Esophagus squamous epithelium (tissue), 5 donors: ENCODE measurements around the gene IDE. TPM values are rescaled to one million over a fixed set of nuclear protein-coding genes. Genes with fewer than 3 reads are reported as not detected.

Source experiments
- DNase-seq: peaks from one replicate; lab custom pipeline; 2025; lab: John Stamatoyannopoulos, UW
- H3K27ac ChIP-seq, 4 donors: fragments of 200-600 bp; sonication (generic); one replicate each; pipeline ENCODE4 v1.5.1; 2016 to 2019; ENCODE audit warnings: mild to moderate bottlenecking in 1 of 4
- H3K27me3 ChIP-seq, 4 donors: fragments of 200-600 bp; sonication (generic); 1 replicate in 3 of 4; 2 replicates in 1 of 4; pipeline versions ENCODE4 v1.5.1 to v1.6.0; 2017 to 2021; ENCODE audit warnings: antibody characterized with exemption in 1 of 4
- H3K36me3 ChIP-seq, 3 donors: fragments of 200-600 bp; sonication (generic); one replicate each; pipeline ENCODE4 v1.5.1; 2016 to 2019
- H3K4me1 ChIP-seq, 3 donors: fragments of 200-600 bp; sonication (generic); one replicate each; pipeline ENCODE4 v1.5.1; 2017 to 2019
- H3K4me3 ChIP-seq, 4 donors: fragments of 200-600 bp; sonication (generic); 1 replicate in 3 of 4; 2 replicates in 1 of 4; pipeline ENCODE4 v1.5.1; 2016 to 2019; ENCODE audit warnings: mild to moderate bottlenecking in 2 of 4, moderate library complexity in 1 of 4
- H3K9me3 ChIP-seq, 3 donors: fragments of 200-600 bp; sonication (generic); one replicate each; pipeline ENCODE4 v1.5.1; 2016 to 2019
- CTCF ChIP-seq, 6 experiments: fragments of 450-650 bp in 4 of 6; fragments of 200-600 bp in 2 of 6; sonication (generic) in 2 of 6; IDR thresholded peaks; one replicate each; pipeline ENCODE4 v1.5.1; 2016 to 2019; ENCODE audit warnings: antibody characterized with exemption in 6 of 6, mild to moderate bottlenecking in 4 of 6, moderate library complexity in 4 of 6
- POLR2A ChIP-seq, 4 donors: fragments of 450-650 bp; IDR thresholded peaks; one replicate each; pipeline ENCODE4 v1.6.1; 2017; ENCODE audit warnings: antibody characterized with exemption in 4 of 4, mild to moderate bottlenecking in 4 of 4, moderate library complexity in 3 of 4
- WGBS, 2 donors: methylation state at CpG; one replicate each; pipeline ENCODE4 v1.1.5; 2018; 5-methylcytosine and 5-hydroxymethylcytosine counted together
- intact Hi-C: fragments of 100-400 bp; cut with DNase I; formaldehyde crosslinking; loops from one replicate; pipeline ENCODE4 v1.15.0; 2022
- total RNA-seq, 4 donors: library from RNA; depleted of rRNA; stranded (reverse); fragments of >200 nt; gene quantifications; one replicate each; pipeline ENCODE4 v1.1.0, GENCODE V29; 2016
- donor health status: DM: yes; HTN: yes; CAD: no.

Gene IDE
- total RNA-seq, 4 donors from 2014 or later, result 26.7 to 36.8 (median 29.5) TPM

GRCh38 chr10:92418891-92419290 is 155.0 kb downstream of the IDE start:
- no peak for TF ChIP-seq POLR2A (IDR thresholded peaks at IDR 0.05)
- no peak for TF ChIP-seq CTCF (IDR thresholded peaks at IDR 0.05)
- no peak for DNase-seq
- Histone ChIP-seq H3K9me3 (peaks cover 0 to 6% (median 2%) of the 10 kb centered on the region in 3 donors), H3K4me3 (no peak overlapping the region), H3K27ac (no peak overlapping the region), H3K4me1 (peaks cover 0 to 12% (median 4%) of the 10 kb centered on the region in 3 donors), H3K27me3 (peaks cover 0 to 31% (median 0%) of the 10 kb centered on the region in 4 donors), H3K36me3 (no peaks in the 10 kb centered on the region)
- 80 to 87% methylated on average over 4 to 7 of the region's 7 CpGs for WGBS, 2 donors
- intact Hi-C loops, result no loop called here

GRCh38 chr10:92418221-92418620 is 155.7 kb downstream of the IDE start:
- WGBS, 2 donors, result 62 to 73% methylated on average over 2 of the region's 2 CpGs
- no peak for TF ChIP-seq CTCF (IDR thresholded peaks at IDR 0.05)
- TF ChIP-seq POLR2A (IDR thresholded peaks at IDR 0.05), result no peak
- Histone ChIP-seq H3K36me3 (no peaks in the 10 kb centered on the region), H3K9me3 (peaks cover 0 to 6% (median 0%) of the 10 kb centered on the region in 3 donors), H3K4me3 (no peak overlapping the region), H3K27me3 (peaks cover 0 to 31% (median 0%) of the 10 kb centered on the region in 4 donors), H3K4me1 (peaks cover 0 to 12% (median 4%) of the 10 kb centered on the region in 3 donors), H3K27ac (no peak overlapping the region)
- intact Hi-C loops, result no loop called here
- no peak for DNase-seq

- H3K4me3 ChIP-seq, result no peak overlapping the region
- TF ChIP-seq POLR2A (IDR thresholded peaks at IDR 0.05) (no peak), CTCF (IDR thresholded peaks at IDR 0.05) (no peak)
- no peak for DNase-seq
- H3K9me3 ChIP-seq, result no peaks in the 10 kb centered on the region
- H3K27me3 ChIP-seq, result no peaks in the 10 kb centered on the region
- H3K36me3 ChIP-seq, result no peaks in the 10 kb centered on the region
- 71 to 82% methylated on average over 4 of the region's 4 CpGs for WGBS, 2 donors
- H3K27ac ChIP-seq, result no peak overlapping the region
- intact Hi-C loops, result no loop called here
- no peaks in the 10 kb centered on the region for H3K4me1 ChIP-seq
These were observed 160.4 kb downstream of the IDE start for GRCh38 chr10:92413519-92413918.

- H3K9me3 ChIP-seq, result no peaks in the 10 kb centered on the region
- no peak for DNase-seq
- no peaks in the 10 kb centered on the region for H3K4me1 ChIP-seq
- no peak overlapping the region for H3K27ac ChIP-seq
- intact Hi-C loops, result no loop called here
- H3K27me3 ChIP-seq, result no peaks in the 10 kb centered on the region
- WGBS, 2 donors, result 80 to 84% methylated on average over 9 of the region's 9 CpGs
- no peak overlapping the region for H3K4me3 ChIP-seq
- no peaks in the 10 kb centered on the region for H3K36me3 ChIP-seq
- TF ChIP-seq POLR2A (IDR thresholded peaks at IDR 0.05), result no peak
- no peak for TF ChIP-seq CTCF (IDR thresholded peaks at IDR 0.05)
These were observed 160.9 kb downstream of the IDE start for GRCh38 chr10:92413011-92413410.

- WGBS, 2 donors, result 85 to 89% methylated on average over 8 of the region's 8 CpGs
- Histone ChIP-seq H3K36me3 (no peaks in the 10 kb centered on the region), H3K4me3 (no peak overlapping the region), H3K9me3 (no peaks in the 10 kb centered on the region), H3K4me1 (no peaks in the 10 kb centered on the region), H3K27me3 (no peaks in the 10 kb centered on the region), H3K27ac (no peak overlapping the region)
- no peak for DNase-seq
- intact Hi-C loops, result no loop called here
- TF ChIP-seq POLR2A (IDR thresholded peaks at IDR 0.05), result no peak
- TF ChIP-seq CTCF (IDR thresholded peaks at IDR 0.05), result no peak
These were observed 162.5 kb downstream of the IDE start for GRCh38 chr10:92411406-92411805.
